SK-N-MC (cell line): Measurements from ENCODE around the gene STOML2.
A peak's percentile ranks its signal among the peaks of the same experiment; 100 is the strongest.

ENCODE experiments used
- DNase-seq: peaks from one replicate; pipeline ENCODE4 v3.0.0-alpha.2; 2011; ENCODE audit warnings: low read depth, low spot score
- H3K27ac ChIP-seq: fragments of 200-600 bp; sonication (generic); 2 replicates; pipeline ENCODE4 v1.5.1; 2016; ENCODE audit warnings: mixed run types
- H3K36me3 ChIP-seq: fragments of 200-600 bp; sonication (generic); 2 replicates; pipeline ENCODE4 v1.6.1; 2017; ENCODE audit warnings: antibody characterized with exemption, low read length, mixed read lengths; ENCODE audit not compliant: insufficient read depth
- H3K4me3 ChIP-seq: fragments of 200-600 bp; sonication (generic); 2 replicates; pipeline ENCODE4 v1.5.1; 2016
- H3K9ac ChIP-seq: fragments of 200-600 bp; sonication (generic); 2 replicates; pipeline ENCODE4 v1.8.0; 2017; ENCODE audit warnings: mixed run types, mixed read lengths; ENCODE audit not compliant: insufficient read length
- H3K9me3 ChIP-seq: fragments of 200-600 bp; sonication (generic); 2 replicates; pipeline ENCODE4 v1.6.1; 2017; ENCODE audit warnings: low read depth, mild to moderate bottlenecking, antibody characterized with exemption, low read length, moderate library complexity, mixed read lengths
- EZH2 ChIP-seq: fragments of 200-600 bp; sonication (generic); IDR thresholded peaks from one replicate; pipeline ENCODE4 v1.6.1; 2017; ENCODE audit warnings: antibody characterized with exemption
- FOXP2 ChIP-seq: optimal IDR thresholded peaks from 2 replicates; pipeline ENCODE3; 2011; ENCODE audit warnings: mild to moderate bottlenecking, moderate library complexity; ENCODE audit not compliant: insufficient read depth; ENCODE audit errors: extremely low read length, control extremely low read depth
- POLR2AphosphoS5 ChIP-seq: IDR thresholded peaks from 2 replicates; pipeline ENCODE4 v1.6.1; 2012; ENCODE audit warnings: mild to moderate bottlenecking, low read depth, low read length, borderline replicate concordance

The STOML2 gene

DNA sequence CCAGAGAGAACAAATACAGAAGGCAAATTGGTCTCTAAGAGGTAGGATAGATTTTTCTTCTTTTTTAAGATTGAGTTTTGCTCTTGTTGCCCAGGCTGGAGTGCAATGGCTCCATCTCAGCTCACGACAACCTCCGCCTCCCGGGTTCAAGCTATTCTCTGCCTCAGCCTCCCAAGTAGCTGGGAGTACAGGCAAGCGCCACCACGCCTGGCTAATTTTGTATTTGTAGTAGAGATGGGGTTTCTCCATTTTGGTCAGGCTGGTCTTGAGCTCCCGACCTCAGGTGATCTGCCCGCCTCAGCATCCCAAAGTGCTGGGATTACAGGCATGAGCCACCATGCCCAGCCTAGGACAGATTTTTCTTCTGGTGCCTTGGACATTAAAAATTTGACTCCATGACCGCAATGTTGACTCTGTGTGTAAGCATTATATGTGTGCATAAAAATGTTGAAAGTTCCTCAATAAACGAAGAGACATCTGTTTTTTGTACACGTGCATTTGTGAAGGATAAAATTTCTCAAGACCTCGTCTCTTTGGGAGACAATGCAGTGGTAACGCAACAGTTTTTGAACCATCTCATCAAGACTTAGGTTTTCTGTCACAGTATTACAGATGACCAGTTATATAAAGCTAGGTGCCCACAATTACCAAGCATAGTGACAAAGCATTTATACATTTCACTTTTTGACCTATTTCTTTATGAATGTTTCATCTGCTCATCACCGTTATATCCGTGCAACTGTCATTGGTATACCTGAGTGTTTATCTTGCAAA is 47.9 kb downstream of the STOML2 start:
- no peak for DNase-seq
- Histone ChIP-seq H3K9ac (no peak overlapping the region), H3K9me3 (no peaks in the 10 kb centered on the region), H3K36me3 (peaks cover 85% of the 10 kb centered on the region), H3K27ac (no peak overlapping the region), H3K4me3 (no peak overlapping the region)
- no peak for TF ChIP-seq FOXP2
- no peak for TF ChIP-seq POLR2AphosphoS5
- TF ChIP-seq EZH2 = no peak

DNA sequence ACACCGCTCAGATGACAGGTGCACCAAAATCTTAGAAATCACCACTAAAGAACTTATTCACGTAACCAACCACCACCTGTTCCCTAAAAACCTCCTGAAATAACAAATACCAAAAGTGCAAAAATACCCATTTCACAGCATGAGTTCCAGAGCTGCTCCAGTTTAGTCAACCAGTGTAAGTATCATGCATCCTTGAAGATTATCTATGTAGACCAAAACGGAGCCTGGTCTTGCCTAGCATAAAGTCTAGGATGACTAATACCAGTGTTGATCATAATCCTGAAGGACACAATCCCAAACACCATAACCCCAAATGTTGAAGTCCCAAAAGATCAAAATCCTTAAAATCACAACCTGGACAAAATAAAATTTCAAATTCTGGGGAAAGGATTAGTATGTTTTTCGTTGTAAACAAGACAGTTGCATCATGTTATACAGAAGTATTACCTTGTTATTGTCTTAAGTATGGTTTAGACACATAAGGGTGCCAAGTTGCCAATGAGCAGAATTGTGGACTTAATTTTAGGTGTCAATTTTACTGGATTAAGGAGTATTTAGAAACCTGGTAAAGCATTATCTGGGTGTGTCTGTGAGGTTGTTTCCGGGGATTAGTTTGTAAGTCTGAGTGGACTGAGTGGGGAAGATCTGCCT is 48.6 kb downstream of the STOML2 start:
- H3K9me3 ChIP-seq = no peaks in the 10 kb centered on the region
- H3K27ac ChIP-seq = no peak overlapping the region
- no peak overlapping the region for H3K4me3 ChIP-seq
- no peak for DNase-seq
- peak; percentile 16 for TF ChIP-seq POLR2AphosphoS5
- TF ChIP-seq EZH2 = no peak
- H3K36me3 ChIP-seq = peaks cover 78% of the 10 kb centered on the region
- no peak overlapping the region for H3K9ac ChIP-seq

DNA sequence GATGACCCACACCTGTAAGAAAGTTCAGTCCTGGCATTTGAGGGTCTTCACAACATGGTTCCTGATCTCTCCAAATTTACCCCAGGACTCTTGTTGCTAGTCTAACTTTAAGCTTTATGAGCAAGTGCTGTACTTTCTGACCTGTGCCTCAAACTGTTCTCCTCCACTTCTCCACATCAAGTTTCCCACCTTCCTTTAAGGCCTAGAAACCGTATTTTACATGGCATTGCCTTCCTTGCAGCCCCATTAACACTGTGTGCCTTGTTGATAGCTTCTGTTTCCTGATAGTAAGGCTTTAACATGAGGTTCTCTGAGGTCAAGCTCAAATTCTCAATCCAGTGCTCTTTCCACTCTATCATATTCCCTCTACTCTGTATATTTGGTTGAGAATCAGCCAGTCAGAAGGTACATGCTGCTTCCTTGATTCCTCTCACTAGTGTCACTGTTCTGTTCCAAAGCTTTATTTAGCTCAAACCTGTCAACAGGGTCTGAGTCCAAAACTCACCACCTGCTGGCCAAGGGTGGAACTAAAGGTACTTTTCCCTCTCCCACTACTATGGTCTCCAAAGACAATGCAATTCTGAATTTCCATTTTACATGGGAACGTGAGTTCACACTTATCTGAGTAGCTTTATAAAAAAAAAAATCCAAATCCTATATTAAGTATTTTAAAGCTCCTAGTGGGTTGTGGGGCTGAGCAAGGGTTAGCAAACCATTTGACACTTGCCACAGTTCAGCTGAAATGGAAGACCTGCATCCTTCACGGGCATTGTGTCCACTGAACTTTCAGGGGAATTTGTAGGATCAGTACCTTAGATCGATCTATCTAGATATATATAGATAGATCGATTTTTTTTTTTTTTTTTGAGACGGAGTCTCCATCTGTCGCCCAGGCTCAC is 51.6 kb downstream of the STOML2 start:
- H3K36me3 ChIP-seq = peaks cover 48% of the 10 kb centered on the region
- no peak overlapping the region for H3K9ac ChIP-seq
- no peak for TF ChIP-seq FOXP2
- no peak for TF ChIP-seq EZH2
- no peak for TF ChIP-seq POLR2AphosphoS5
- no peak overlapping the region for H3K27ac ChIP-seq
- no peak overlapping the region for H3K4me3 ChIP-seq
- no peak for DNase-seq
- no peaks in the 10 kb centered on the region for H3K9me3 ChIP-seq
